GM12801 (cell line): ENCODE results near the gene MCM3AP.

Experiments
- TF ChIP-seq, protein P1 (sequence below): IDR thresholded peaks from one replicate; pipeline ENCODE4 v1.5.1; 2011; ENCODE audit warnings: control low read depth; ENCODE audit not compliant: insufficient read length; ENCODE audit errors: extremely low read depth

The MCM3AP gene

DNA sequence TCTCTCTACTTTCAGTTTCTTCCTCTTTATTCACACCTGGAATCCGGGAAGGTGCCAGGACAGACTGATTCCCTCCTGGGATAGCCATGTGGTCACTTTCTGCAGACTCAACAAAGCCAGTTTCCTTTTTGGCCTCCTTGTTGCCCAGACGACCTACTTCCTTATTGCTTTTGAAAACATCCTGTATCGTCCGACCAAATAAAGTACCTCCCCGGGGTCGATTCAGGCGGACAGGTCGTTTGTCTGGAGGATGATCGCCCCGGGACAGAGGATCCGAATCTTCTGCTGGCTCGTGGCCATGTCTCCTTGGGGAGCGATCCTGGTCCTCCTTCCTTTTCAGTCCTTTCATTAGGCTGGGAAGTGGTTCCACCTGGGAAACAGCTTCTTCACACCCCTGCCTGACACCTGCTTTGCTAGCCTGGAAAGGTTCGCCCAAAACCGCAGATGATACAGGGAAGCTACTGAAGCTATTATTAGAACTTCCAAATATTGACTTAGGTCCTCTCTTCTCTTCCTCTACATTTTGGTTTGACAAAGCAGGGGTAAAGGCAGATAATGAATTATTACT lies 1.2 kb downstream of the MCM3AP start:
- TF ChIP-seq, protein P1, sequence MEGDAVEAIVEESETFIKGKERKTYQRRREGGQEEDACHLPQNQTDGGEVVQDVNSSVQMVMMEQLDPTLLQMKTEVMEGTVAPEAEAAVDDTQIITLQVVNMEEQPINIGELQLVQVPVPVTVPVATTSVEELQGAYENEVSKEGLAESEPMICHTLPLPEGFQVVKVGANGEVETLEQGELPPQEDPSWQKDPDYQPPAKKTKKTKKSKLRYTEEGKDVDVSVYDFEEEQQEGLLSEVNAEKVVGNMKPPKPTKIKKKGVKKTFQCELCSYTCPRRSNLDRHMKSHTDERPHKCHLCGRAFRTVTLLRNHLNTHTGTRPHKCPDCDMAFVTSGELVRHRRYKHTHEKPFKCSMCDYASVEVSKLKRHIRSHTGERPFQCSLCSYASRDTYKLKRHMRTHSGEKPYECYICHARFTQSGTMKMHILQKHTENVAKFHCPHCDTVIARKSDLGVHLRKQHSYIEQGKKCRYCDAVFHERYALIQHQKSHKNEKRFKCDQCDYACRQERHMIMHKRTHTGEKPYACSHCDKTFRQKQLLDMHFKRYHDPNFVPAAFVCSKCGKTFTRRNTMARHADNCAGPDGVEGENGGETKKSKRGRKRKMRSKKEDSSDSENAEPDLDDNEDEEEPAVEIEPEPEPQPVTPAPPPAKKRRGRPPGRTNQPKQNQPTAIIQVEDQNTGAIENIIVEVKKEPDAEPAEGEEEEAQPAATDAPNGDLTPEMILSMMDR, result no peak

DNA sequence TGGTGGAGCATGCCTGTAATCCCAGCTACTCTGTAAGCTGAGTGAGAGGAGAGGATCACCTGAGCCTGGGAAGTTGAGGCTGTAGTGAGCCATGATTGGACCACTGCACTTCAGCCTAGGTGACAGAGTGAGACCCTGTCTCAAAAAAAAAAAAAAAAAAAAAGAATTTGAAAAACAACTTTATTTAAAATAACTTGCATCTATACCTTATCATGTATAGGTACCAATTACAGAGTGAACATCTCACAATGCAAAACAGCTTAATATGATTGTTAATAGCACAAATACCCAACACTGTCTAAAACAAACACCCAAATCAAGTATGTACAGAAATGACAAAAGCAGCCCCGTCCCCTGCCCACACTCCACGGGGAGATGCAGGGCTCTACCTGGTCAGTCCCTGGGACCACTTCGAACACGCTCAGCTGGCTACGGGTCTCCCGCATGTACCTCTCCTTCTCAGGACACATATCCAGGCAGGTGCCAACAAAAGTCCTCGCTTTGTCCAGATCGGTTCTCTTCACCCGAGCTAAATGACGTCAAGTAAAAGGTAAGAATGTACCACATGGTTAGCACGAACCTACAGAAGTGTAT lies 10.5 kb downstream of the MCM3AP start:
- TF ChIP-seq, protein P1, result no peak

GRCh38 chr21:46273341-46273740 lies 12.1 kb downstream of the MCM3AP start:
- TF ChIP-seq, protein P1, result no peak

- TF ChIP-seq, protein P1, result no peak
Observed at GRCh38 chr21:46269466-46269865, 15.9 kb downstream of the MCM3AP start.

GRCh38 chr21:46268371-46268770 lies 17.0 kb downstream of the MCM3AP start:
- TF ChIP-seq, protein P1, result no peak

- TF ChIP-seq, protein P1, result no peak
Observed at GRCh38 chr21:46266946-46267345, 18.5 kb downstream of the MCM3AP start.

- TF ChIP-seq, protein P1, result no peak
Observed at GRCh38 chr21:46265736-46266525, 19.5 kb downstream of the MCM3AP start.
